K562 (cell line): ENCODE results near the gene ITPR2.

ENCODE experiments used
- SMAD1 ChIP-seq: fragments of 150-350 bp; IDR thresholded peaks from 2 replicates; pipeline ENCODE4 v1.6.1; 2014; ENCODE audit warnings: low read length, low read depth; ENCODE audit not compliant: partially characterized antibody
- TOE1 ChIP-seq, 2 experiments: fragments of 450-650 bp in 1 of 2; sonication (generic) in 1 of 2; formaldehyde crosslinking in 1 of 2; IDR thresholded peaks; 2 replicates each; pipeline versions ENCODE4 v1.7.1 to v1.8.0; 2016 to 2022; ENCODE audit warnings: borderline replicate concordance in 2 of 2, mild to moderate bottlenecking in 2 of 2, antibody characterized with exemption in 1 of 2, inconsistent platforms in 1 of 2, low read depth in 1 of 2, missing genetic modification reagents in 1 of 2, moderate library complexity in 1 of 2

GRCh38 chr12:26795910-26796309, 37.1 kb downstream of the ITPR2 start:
- TF ChIP-seq TOE1 (IDR thresholded peaks at IDR 0.05; ENCODE audit: borderline replicate concordance): no peak
- TF ChIP-seq TOE1 (CRISPR knock-in tag; IDR thresholded peaks at IDR 0.05; ENCODE audit: borderline replicate concordance, low read depth): no peak
- TF ChIP-seq SMAD1: no peak
